GM12875 (cell line): ENCODE results near the gene VTCN1.
"Not testable (repeated sequence)": the region's sequence is repeated elsewhere in the genome, so short reads cannot be mapped to it uniquely, and the experiment has no call there.

Experiments used
- H3K4me3 ChIP-seq: one replicate; pipeline ENCODE4 v1.5.1; 2011; ENCODE audit warnings: low read depth, low read length, control low read depth
- CTCF ChIP-seq: IDR thresholded peaks from 2 replicates; pipeline ENCODE4 v1.5.1; 2011; ENCODE audit warnings: low read depth, mild to moderate bottlenecking, control low read depth, inconsistent platforms, low read length, moderate library complexity, borderline replicate concordance; ENCODE audit not compliant: insufficient read depth

The VTCN1 gene

GRCh38 chr1:117210831-117211261 lies at the start of gene VTCN1:
TSS of gene VTCN1 (minus strand) at chr1:117210927. CDS start at chr1:117210855, 72 bp downstream.
- no peak for TF ChIP-seq CTCF
- H3K4me3 ChIP-seq, result no peak within 1 kb of the TSS

GRCh38 chr1:117258791-117259190 lies 48.1 kb upstream of the VTCN1 start:
- no peak for TF ChIP-seq CTCF
- no peak overlapping the region for H3K4me3 ChIP-seq

GRCh38 chr1:117258075-117258474 lies 47.3 kb upstream of the VTCN1 start:
- H3K4me3 ChIP-seq, result not testable (repeated sequence)

- TF ChIP-seq CTCF, result no peak
- H3K4me3 ChIP-seq, result no peak overlapping the region
Observed at GRCh38 chr1:117257291-117257690, 46.6 kb upstream of the VTCN1 start.

GRCh38 chr1:117250061-117250606 lies 39.4 kb upstream of the VTCN1 start:
- H3K4me3 ChIP-seq, result no peak overlapping the region
- no peak for TF ChIP-seq CTCF

- TF ChIP-seq CTCF, result no peak
- H3K4me3 ChIP-seq, result no peak overlapping the region
Observed at GRCh38 chr1:117244971-117245370, 34.2 kb upstream of the VTCN1 start.

GRCh38 chr1:117244306-117244705 lies 33.6 kb upstream of the VTCN1 start:
- TF ChIP-seq CTCF, result no peak
- H3K4me3 ChIP-seq, result no peak overlapping the region

GRCh38 chr1:117241512-117241911 lies 30.8 kb upstream of the VTCN1 start:
- no peak for TF ChIP-seq CTCF
- H3K4me3 ChIP-seq, result no peak overlapping the region
